ENCODE results near the gene LATS2. TPM values are rescaled to one million over a fixed set of nuclear protein-coding genes. Genes with fewer than 3 reads are reported as not detected.
A peak's percentile ranks its signal among the peaks of the same experiment; 100 is the strongest.

LATS2 gene
- total RNA-seq, 1 donor from 2014 or later: 29.8 TPM

DNA sequence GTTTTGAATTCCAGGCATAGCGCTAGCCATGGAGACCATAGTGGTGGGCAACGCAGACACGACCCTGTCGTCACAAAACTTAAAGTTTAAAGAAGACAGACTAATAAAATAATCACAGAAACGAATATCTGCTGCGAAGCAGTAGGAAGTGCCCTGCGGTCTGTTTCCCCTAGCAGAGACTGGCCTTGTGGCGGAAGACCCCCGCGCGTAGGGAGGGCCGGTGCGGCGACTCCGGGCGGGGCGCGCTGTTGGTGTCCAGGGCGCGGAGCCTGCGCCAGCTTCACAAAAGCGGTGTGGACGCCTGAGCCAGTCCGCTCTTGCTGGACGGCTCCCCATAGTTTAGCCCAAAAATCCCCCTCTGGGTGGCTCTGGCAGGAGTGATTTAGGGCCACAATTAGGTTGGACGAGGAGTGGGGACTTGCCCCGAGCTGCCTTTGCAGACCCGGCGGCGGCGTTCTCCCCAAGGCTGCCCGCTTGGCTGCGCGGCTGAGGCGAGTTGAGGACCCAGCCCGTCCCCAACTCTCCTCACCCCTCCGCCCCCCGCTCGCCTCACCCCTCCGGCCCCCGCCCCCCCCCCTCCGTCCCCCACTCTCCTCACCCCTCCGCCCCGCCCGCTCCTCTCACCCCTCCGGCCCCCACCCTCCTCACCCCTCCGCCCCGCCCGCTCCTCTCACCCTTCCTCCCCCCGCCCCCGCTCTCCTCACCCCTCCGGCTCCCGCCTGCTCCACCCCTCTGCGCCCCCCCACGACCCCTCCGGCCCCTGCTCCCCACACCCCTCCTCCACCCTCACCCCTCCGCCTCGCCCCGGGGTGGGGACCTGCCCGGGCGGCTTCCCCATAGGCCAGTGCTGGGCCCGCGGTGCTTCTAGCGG lies 14.2 kb upstream of the LATS2 start:
- Mint-ChIP-seq H3K4me1 (ENCODE audit: unreplicated experiment) (peaks cover 58% of the 10 kb centered on the region), H3K27me3 (ENCODE audit: unreplicated experiment) (peaks cover 12% of the 10 kb centered on the region), H3K27ac (ENCODE audit: unreplicated experiment) (peak overlapping the region; percentile 96), H3K4me3 (ENCODE audit: unreplicated experiment) (peak overlapping the region; percentile 62), H3K36me3 (ENCODE audit: low read depth, unreplicated experiment) (no peaks in the 10 kb centered on the region), H3K9me3 (ENCODE audit: unreplicated experiment) (no peaks in the 10 kb centered on the region)
- TF ChIP-seq, protein P1, sequence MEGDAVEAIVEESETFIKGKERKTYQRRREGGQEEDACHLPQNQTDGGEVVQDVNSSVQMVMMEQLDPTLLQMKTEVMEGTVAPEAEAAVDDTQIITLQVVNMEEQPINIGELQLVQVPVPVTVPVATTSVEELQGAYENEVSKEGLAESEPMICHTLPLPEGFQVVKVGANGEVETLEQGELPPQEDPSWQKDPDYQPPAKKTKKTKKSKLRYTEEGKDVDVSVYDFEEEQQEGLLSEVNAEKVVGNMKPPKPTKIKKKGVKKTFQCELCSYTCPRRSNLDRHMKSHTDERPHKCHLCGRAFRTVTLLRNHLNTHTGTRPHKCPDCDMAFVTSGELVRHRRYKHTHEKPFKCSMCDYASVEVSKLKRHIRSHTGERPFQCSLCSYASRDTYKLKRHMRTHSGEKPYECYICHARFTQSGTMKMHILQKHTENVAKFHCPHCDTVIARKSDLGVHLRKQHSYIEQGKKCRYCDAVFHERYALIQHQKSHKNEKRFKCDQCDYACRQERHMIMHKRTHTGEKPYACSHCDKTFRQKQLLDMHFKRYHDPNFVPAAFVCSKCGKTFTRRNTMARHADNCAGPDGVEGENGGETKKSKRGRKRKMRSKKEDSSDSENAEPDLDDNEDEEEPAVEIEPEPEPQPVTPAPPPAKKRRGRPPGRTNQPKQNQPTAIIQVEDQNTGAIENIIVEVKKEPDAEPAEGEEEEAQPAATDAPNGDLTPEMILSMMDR (IDR thresholded peaks at IDR 0.05; ENCODE audit: unreplicated experiment): no peak
- peak; percentile 75 for DNase-seq (ENCODE audit: low spot score)

DNA sequence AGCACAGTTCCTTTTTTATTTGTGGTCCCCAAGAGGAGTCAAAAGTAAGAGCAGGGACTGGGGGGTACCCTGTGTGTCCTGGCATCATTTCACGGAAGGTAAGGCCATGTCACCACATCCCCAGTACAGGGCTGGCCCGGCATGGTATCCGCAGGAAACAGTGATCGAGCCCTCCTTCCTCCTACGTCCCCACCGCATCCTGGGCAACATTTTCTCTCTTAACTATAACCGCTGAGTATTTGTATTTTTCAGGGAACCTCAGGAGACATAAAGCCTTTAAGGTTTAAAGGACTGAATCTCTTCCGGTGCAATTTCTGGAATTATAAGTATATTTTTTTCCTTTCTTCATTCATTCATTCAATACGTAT lies 13.6 kb upstream of the LATS2 start:
- peak; percentile 42 for DNase-seq (ENCODE audit: low spot score)
- TF ChIP-seq, protein P1 (IDR thresholded peaks at IDR 0.05; ENCODE audit: unreplicated experiment): no peak
- H3K4me3 Mint-ChIP-seq (ENCODE audit: unreplicated experiment): peak overlapping the region; percentile 62
- peak overlapping the region; percentile 96 for H3K27ac Mint-ChIP-seq (ENCODE audit: unreplicated experiment)
- peaks cover 52% of the 10 kb centered on the region for H3K4me1 Mint-ChIP-seq (ENCODE audit: unreplicated experiment)
- H3K36me3 Mint-ChIP-seq (ENCODE audit: low read depth, unreplicated experiment): no peaks in the 10 kb centered on the region
- no peaks in the 10 kb centered on the region for H3K9me3 Mint-ChIP-seq (ENCODE audit: unreplicated experiment)
- peaks cover 12% of the 10 kb centered on the region for H3K27me3 Mint-ChIP-seq (ENCODE audit: unreplicated experiment)

DNA sequence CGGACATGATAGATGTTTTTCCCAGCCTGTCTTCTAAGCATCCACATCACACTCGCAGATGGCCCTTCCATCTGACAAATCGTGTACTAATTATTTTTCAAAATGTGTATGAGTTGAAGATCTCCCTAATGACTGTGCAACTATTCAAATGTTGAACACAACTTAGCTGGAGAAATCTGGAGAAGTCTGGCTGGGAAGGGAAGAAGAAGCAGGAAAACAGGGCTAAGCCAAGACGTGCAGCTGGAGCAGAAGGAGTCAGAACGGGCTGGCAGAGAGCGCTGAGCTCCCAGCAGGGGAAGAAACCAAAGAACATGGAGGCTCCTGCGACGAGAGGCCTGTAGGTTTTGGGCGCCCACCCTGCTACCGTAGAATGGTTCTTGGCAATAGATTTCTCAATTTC lies 13.2 kb upstream of the LATS2 start:
- Mint-ChIP-seq H3K9me3 (ENCODE audit: unreplicated experiment) (no peaks in the 10 kb centered on the region), H3K27ac (ENCODE audit: unreplicated experiment) (peak overlapping the region; percentile 96), H3K4me3 (ENCODE audit: unreplicated experiment) (peak overlapping the region; percentile 62), H3K27me3 (ENCODE audit: unreplicated experiment) (peaks cover 12% of the 10 kb centered on the region), H3K36me3 (ENCODE audit: low read depth, unreplicated experiment) (no peaks in the 10 kb centered on the region), H3K4me1 (ENCODE audit: unreplicated experiment) (peaks cover 47% of the 10 kb centered on the region)
- TF ChIP-seq, protein P1 (IDR thresholded peaks at IDR 0.05; ENCODE audit: unreplicated experiment): no peak
- DNase-seq (ENCODE audit: low spot score): no peak

DNA sequence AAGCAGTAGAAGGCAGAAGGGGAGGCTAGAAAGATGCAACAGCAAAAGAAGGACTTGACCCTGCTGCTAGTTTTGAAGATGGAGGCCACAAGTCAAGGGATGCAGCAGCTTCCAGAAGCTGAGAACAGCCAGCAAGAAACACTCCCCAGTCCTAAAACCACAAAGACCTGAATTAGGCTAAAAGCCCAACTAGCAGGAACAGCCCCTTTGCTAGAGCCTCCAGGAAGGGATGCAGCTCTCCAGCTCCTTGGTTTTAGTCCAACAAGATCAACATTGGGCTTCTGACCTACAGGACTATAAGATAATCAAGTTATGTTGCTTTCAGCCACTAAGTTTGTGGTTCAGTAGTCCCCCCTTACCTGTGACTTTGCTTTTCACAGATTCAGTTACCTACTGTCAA lies 10.5 kb upstream of the LATS2 start:
- Mint-ChIP-seq H3K27ac (ENCODE audit: unreplicated experiment) (no peak overlapping the region), H3K4me1 (ENCODE audit: unreplicated experiment) (peaks cover 27% of the 10 kb centered on the region), H3K36me3 (ENCODE audit: low read depth, unreplicated experiment) (no peaks in the 10 kb centered on the region), H3K9me3 (ENCODE audit: unreplicated experiment) (no peaks in the 10 kb centered on the region), H3K4me3 (ENCODE audit: unreplicated experiment) (no peak overlapping the region), H3K27me3 (ENCODE audit: unreplicated experiment) (peaks cover 5% of the 10 kb centered on the region)
- no peak for DNase-seq (ENCODE audit: low spot score)
- TF ChIP-seq, protein P1 (IDR thresholded peaks at IDR 0.05; ENCODE audit: unreplicated experiment): no peak

DNA sequence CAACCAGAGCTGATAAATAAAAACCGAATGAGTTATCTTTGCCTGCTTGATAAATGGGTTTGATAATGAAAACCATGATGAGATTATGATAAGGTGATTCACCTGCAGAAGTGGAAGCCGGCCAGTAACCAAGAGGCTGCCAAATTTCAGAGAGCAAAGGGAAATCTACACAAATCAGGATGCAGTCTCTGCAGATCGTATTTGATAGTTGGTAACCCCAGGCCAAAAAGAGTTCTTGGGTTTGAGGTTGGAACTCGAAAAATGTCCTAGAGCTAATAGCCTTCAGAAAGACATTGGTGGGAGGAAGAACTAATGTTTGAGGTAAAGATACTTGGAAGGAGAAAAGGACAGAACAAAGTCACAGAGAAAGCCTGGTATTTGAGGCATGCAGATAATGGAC lies 9.6 kb upstream of the LATS2 start:
- Mint-ChIP-seq H3K4me1 (ENCODE audit: unreplicated experiment) (peaks cover 27% of the 10 kb centered on the region), H3K27me3 (ENCODE audit: unreplicated experiment) (peaks cover 4% of the 10 kb centered on the region), H3K4me3 (ENCODE audit: unreplicated experiment) (peak overlapping the region; percentile 35), H3K27ac (ENCODE audit: unreplicated experiment) (peak overlapping the region; percentile 44), H3K36me3 (ENCODE audit: low read depth, unreplicated experiment) (no peaks in the 10 kb centered on the region), H3K9me3 (ENCODE audit: unreplicated experiment) (no peaks in the 10 kb centered on the region)
- TF ChIP-seq, protein P1 (IDR thresholded peaks at IDR 0.05; ENCODE audit: unreplicated experiment): no peak
- DNase-seq (ENCODE audit: low spot score): no peak
